SKM-1 treated with dmso at 0.1 percent for 144 hours (cell line): Measurements from ENCODE around the gene EEPD1.
A peak's percentile ranks its signal among the peaks of the same experiment; 100 is the strongest.

Source experiments
- DNase-seq: peaks from one replicate; lab custom pipeline; 2025; ENCODE audit not compliant: unreplicated experiment; lab: John Stamatoyannopoulos, UW

Gene EEPD1

GRCh38 chr7:36188906-36189305 is 35.9 kb downstream of the EEPD1 start:
- DNase-seq, result no peak

- peak; percentile 50 for DNase-seq
Measured at GRCh38 chr7:36190447-36191291, 37.6 kb downstream of the EEPD1 start.

- no peak for DNase-seq
Measured at GRCh38 chr7:36191292-36191920, 38.4 kb downstream of the EEPD1 start.

GRCh38 chr7:36192053-36192824 is 39.2 kb downstream of the EEPD1 start:
- peak; percentile 97 for DNase-seq

- no peak for DNase-seq
Measured at GRCh38 chr7:36192877-36193276, 39.8 kb downstream of the EEPD1 start.

GRCh38 chr7:36198854-36199266 is 45.8 kb downstream of the EEPD1 start:
- DNase-seq, result no peak

- DNase-seq, result no peak
Measured at GRCh38 chr7:36199329-36199728, 46.3 kb downstream of the EEPD1 start.

GRCh38 chr7:36201122-36201723 is 48.2 kb downstream of the EEPD1 start:
- no peak for DNase-seq

GRCh38 chr7:36202398-36202797 is 49.3 kb downstream of the EEPD1 start:
- DNase-seq, result no peak

- no peak for DNase-seq
Measured at GRCh38 chr7:36203071-36203790, 50.2 kb downstream of the EEPD1 start.

- DNase-seq, result no peak
Measured at GRCh38 chr7:36204044-36204663, 51.1 kb downstream of the EEPD1 start.

GRCh38 chr7:36204929-36205635 is 52.0 kb downstream of the EEPD1 start:
- no peak for DNase-seq

- DNase-seq, result no peak
Measured at GRCh38 chr7:36205803-36206202, 52.7 kb downstream of the EEPD1 start.

GRCh38 chr7:36207451-36208291 is 54.6 kb downstream of the EEPD1 start:
- peak; percentile 65 for DNase-seq

GRCh38 chr7:36208426-36208825 is 55.4 kb downstream of the EEPD1 start:
- peak; percentile 45 for DNase-seq

GRCh38 chr7:36208997-36209813 is 56.2 kb downstream of the EEPD1 start:
- DNase-seq, result no peak

- DNase-seq, result no peak
Measured at GRCh38 chr7:36209814-36210183, 56.7 kb downstream of the EEPD1 start.
